Nasal cavity respiratory epithelium epithelial cell of viscerocranial mucosa (primary cell): ENCODE measurements around the gene OR1J1. TPM values are rescaled to one million over a fixed set of nuclear protein-coding genes. Genes with fewer than 3 reads are reported as not detected.

ENCODE experiments used
- total RNA-seq: library from RNA; depleted of rRNA; stranded (reverse); fragments of >200 nt; gene quantifications from 2 replicates; pipeline ENCODE4 v1.2.3, GENCODE V29; 2014

OR1J1 gene
- not detected in 2 replicates for total RNA-seq

DNA sequence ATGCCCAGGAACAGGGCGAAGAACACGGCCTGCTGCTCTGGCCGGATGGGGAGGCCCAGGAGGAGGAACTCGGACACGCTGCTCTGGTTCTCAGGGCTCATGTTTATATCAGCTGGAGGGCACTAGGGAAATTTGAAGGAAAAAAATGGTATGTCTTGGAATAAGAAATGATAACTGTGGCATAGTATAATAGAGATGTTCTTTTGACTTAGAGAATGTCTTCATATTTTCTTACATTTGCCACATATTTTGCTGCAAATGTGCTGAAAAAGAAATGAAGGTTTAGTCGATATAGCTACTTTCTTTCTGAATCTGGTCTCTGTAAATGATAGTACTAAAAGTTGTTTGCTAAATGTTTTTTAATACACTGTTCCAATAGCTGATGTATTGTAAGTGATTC lies at the start of gene OR1J1:
Gene OR1J1 (minus strand): TSS at position 101 of the 400 bp plus-strand sequence. CDS start 0 bp downstream, at position 101.

GRCh38 chr9:122527193-122527592 lies 49.5 kb upstream of the OR1J1 start, which contains the start of gene OR1N1:
Gene OR1N1 (minus strand): TSS chr9:122527293. CDS start chr9:122527293, 0 bp downstream.

GRCh38 chr9:122518841-122519240 lies 41.1 kb upstream of the OR1J1 start, which contains the start of gene OR1J4:
Gene OR1J4 (plus strand): TSS chr9:122519141. CDS start chr9:122519141, 0 bp downstream.

DNA sequence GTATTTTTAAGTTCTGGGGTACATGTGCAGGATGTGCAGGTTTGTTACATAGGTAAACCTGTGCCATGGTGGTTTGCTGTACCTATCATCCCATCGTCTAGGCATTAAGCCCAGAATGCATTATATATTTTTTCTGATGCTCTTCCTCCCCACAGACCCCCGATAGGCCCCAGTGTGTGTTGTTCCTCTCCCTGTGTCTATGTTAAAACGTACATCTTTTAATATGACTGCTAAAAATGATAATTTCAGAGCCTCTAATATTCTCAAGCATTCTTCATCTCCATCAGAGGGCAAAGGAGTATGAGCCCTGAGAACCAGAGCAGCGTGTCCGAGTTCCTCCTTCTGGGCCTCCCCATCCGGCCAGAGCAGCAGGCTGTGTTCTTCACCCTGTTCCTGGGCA lies 32.8 kb upstream of the OR1J1 start, which contains the start of gene OR1J2:
Gene OR1J2 (plus strand): TSS at position 301 of the 400 bp plus-strand sequence. CDS start 0 bp downstream, at position 301.

Other genes with a start within 250 kb of the OR1J1 start
- 0.14 and 0.34 TPM in 2 replicates for gene LHX6, start 249.0 kb downstream of the OR1J1 start, total RNA-seq
- gene RBM18, start 213.1 kb downstream of the OR1J1 start, total RNA-seq = 14.7 and 18.2 TPM in 2 replicates
- gene MRRF, start 213.0 kb downstream of the OR1J1 start, total RNA-seq = 33.2 and 54.7 TPM in 2 replicates
- gene PTGS1, start 106.9 kb downstream of the OR1J1 start, total RNA-seq = 0.28 and 0.34 TPM in 2 replicates
- not detected in 2 replicates for gene OR1J2, start 32.9 kb upstream of the OR1J1 start, total RNA-seq
- not detected in 2 replicates for gene OR1J4, start 41.2 kb upstream of the OR1J1 start, total RNA-seq
- not detected in 2 replicates for gene OR1N1, start 49.4 kb upstream of the OR1J1 start, total RNA-seq
- not detected in 2 replicates for gene OR1N2, start 75.2 kb upstream of the OR1J1 start, total RNA-seq
- not detected in 2 replicates for gene OR1L8, start 105.5 kb upstream of the OR1J1 start, total RNA-seq
- gene OR1Q1, start 136.8 kb upstream of the OR1J1 start, total RNA-seq = not detected in 2 replicates
- not detected in 2 replicates for gene OR1B1, start 179.7 kb upstream of the OR1J1 start, total RNA-seq
- not detected in 2 replicates for gene OR1L1, start 183.8 kb upstream of the OR1J1 start, total RNA-seq
- not detected in 2 replicates for gene OR1L3, start 197.2 kb upstream of the OR1J1 start, total RNA-seq
- not detected in 2 replicates for gene OR1L4, start 246.1 kb upstream of the OR1J1 start, total RNA-seq